NCI-H2107 treated with DMSO at 0.1 percent for 48 hours (cell line): ENCODE data around the gene CHCHD5.

ENCODE experiments used
- DNase-seq: peaks from one replicate; lab custom pipeline; 2025; ENCODE audit not compliant: unreplicated experiment; lab: John Stamatoyannopoulos, UW

The CHCHD5 gene

DNA sequence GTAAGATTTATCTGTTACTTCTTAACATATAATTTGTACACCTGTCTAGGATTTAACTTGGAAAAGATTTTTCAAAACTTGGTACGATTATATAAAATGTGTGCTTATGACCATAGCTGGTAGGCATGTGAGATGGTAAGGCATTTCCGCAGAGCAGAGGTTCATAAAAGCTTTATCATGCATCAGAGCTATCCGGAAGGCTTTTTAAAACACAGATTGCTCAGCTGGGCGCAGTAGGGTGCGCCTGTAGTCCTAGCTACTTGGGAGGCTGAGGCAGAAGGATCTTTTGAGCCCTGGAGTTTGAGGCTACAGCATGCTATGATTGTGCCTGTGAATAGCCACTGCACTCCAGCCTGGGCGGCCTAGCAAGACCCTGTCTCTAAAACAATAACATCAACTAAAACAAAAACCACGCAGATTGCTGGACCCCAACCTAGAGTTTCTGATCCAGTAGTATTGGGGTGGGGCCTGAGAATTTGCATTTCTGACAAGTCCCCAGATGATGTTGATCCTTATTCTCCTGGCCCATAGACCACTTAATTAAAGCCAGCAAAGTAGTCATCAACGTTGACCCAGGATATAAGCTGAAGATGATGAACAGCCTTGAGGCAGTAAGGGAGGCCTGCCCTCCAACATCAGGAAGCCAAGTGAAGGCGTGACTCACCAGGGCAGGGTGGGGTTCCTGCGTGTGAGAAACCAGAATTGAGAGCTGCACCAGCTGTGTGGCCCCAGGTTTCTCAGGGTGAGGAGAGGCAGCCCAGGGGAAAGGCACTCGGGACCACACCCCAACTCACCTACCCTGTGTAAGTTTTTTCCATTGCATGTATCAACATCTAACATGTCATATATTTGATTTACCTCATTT lies 39.7 kb downstream of the CHCHD5 start:
- no peak for DNase-seq

DNA sequence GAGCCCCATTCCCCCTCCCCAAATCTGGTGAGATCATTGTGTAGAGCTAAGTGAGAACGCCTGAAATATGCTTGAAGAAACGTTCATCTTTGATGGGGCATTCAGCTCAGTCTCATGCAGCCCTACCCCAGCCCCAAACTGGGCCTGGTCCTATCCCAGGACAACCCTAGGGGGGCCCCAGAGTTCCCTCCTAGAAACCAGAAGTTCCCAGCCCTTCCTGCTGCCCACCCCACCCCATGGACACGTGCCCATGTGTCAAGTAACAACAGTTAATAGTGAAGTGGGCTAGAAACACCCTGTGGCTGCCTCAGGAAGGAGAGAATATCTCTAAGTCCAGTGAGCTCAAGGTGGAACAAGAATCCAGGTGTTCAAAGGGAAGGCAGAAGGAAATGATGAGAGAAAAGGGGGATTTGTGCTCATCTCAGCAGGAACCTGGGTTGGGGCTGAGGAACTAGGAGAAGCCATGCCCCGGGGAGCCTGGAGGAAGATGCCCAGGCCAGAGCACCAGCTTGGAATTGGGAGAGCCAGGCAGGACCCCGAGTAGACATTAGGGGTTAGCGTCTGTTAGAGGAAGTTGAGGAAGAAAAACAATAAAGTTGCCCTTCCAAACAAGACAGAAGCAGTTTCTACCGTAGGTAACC lies 41.2 kb downstream of the CHCHD5 start:
- DNase-seq, result no peak

DNA sequence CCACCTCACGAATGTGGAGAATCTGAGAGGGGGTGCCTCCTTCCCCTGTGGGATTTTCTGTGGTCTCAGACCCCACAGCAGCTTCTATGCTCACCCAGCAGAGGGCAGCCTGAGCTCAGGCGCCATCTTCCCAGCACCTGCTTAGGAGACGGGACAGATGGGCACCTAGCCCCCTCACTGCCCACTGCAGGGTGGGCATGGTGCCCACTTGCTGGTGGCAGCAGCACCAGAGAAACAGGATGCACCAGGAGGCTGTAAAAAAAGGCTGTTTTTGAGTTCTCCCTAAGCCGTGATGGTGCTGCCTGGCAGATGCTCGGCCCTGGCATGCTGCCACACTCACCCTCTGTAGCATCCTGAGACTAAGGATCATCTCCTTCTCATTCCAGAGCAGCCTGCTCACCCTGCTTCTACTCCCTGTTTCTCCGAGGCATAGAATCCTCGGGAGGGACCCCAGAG lies 42.2 kb downstream of the CHCHD5 start:
- no peak for DNase-seq

DNA sequence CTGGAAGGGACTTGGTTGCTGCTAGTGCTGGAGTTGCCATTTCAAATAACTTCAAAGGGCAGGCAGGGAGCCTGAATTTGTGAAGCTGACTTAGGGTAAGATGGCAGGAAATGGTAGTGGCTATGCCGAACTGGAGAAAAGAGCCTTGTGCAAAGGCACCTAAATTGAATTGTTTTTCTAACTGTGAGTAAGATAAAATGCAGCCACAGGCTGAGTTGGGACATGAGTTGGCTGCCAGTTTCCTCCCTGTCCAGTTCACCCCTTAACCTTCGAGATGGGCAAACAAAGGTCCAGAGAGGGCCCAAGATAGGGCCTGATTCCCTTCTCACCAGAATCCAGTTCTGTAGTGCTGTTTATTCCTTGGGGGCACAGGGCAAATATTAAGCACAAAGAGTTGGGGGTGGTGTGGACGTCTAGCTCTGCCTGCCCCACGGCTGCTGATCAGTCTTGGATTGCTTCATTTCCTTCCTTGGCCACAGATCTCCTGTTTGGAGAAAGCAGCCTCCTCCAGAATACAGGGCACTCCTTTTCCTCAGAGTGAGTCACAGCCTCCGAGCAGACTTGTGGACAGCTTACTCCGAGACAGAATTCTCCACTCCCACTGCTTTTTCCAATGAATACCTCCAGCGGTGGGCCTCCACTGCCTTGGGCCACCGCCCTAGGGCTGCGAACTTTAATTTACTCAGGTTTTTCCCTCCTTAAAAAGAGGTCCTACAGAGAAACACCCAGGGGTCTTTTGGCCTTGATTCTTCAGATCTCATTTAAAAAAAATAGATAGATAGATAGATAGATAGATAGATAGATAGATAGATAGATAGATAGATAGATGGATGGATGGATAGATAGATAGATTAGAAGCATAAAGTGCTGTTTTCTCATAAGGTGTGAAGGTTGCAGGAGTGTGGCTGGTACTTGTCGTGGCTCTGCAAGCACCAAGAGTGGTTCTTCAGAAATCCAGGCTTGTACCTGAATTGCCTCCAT lies 42.9 kb downstream of the CHCHD5 start:
- no peak for DNase-seq

DNA sequence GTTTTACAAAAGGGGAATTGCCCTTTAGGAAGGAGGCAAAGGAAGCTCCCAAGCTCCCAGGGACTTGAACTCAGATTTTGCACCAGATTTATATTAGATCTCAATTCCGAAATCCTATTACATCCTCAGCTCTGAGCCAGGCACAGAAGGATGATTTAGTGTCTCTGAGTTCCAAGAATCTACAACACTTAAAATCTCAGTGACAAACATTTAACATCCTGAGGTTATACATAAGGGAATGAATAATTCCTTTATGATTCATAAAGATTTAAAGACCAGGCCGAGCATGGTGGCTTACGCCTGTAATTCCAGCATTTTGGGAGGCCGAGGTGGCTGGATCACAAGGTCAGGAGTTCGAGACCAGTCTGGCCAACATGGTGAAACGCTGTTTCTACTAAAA lies 44.8 kb downstream of the CHCHD5 start:
- DNase-seq, result no peak

DNA sequence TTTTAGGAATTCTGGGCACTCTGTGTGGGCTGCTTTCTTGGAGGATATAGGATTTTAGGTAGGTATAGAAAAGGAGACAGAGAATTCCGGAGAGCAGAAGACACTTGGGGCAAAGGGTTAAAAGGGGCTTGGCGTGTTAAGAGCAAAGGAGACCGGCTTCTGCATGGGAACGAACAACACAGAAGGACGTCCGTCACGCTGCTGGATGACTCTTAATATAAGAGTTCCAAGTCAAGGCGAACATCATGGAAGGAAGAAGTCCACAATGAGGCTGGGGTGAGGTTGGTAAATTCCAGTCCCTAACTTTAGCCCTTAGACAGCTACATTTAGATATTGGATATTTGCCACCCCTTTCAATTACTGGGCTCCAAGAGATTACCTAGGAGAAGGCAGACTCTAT lies 45.4 kb downstream of the CHCHD5 start:
- DNase-seq, result no peak

DNA sequence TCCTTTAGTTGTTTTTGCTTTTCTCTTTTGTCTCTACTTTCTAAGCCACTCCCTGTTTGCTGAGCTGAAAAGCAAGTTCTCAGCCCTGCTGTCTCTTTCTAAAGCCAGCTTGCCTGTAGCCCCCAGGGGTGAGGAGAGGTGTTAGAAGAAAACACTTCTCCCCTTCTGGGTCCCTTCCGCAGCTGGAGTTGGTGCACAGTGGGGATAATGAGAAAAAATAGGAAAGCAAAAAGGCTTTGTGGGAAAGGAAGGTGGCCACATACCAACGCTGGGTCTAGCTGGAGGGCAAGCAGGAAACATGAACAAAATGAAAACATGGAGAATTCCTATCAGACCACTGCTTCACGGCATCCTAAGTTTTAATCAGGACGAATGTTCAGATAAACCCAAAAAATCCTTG lies 45.9 kb downstream of the CHCHD5 start:
- DNase-seq, result no peak

DNA sequence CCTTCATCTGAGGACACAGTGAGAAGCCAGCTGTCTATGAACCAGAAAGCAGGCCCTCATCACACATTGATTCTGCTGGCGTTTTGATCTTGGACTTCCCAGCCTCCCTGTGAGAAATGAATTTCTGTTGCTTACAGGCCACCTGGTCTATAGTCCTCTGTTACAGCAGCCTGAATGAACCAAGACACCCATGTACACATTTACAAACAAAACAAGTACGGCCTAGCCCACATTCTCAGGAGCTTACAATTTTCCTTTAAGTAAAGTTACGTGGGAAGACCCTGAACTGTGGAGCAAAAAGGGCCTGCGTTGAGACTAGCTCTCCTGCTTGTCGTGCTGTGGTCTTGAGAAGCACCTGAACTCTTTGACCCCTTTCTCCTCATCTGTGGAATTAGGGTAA lies 49.3 kb downstream of the CHCHD5 start:
- no peak for DNase-seq

DNA sequence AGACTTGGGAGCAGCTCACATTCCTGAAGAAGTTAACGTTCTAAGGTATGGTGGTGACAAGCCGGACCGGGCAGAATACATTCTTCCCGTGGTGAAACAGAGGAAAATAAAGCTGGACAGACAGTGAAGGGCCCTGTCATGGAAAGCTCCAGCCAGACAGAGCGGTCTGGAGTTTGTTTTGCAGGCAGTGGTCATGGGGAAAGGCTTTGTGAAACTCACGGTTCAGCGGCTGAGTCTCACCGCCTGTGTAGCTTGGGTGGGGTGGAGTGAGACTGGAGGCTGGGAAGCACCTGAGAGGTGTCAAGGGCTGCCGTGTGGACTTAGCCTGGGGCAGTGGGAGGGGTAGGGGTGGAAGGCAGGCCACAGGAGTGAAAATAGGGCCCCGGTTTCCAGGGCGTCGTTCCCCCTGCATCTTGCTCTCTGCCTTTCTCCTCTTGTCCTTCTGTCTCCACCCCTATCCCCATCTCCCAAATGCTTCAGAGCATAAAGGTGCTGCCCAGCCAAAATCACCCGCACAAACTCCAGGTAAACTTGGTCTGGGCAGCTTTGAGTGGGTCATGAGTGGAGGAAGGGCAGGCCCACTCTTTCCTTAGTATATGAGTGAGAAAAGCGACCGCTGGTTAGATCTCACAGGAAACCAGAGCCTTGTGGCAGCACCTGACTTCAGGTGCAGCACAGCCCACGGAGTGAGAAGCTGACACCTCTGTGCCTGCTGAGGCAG lies 49.9 kb downstream of the CHCHD5 start:
- DNase-seq, result no peak

DNA sequence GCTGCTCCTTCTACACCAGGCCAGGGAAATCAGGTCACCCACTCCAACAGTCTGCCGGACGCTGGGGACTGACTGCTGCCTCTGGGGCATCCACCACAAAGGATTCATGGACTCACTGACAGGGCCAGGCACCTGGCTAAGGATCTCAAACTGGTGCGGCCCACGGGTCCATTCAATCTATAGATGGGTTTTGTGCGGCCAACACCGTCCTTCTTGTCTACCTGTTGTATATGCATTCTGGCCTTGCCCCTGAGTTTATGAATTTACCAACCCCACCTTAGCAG lies 50.4 kb downstream of the CHCHD5 start:
- no peak for DNase-seq

DNA sequence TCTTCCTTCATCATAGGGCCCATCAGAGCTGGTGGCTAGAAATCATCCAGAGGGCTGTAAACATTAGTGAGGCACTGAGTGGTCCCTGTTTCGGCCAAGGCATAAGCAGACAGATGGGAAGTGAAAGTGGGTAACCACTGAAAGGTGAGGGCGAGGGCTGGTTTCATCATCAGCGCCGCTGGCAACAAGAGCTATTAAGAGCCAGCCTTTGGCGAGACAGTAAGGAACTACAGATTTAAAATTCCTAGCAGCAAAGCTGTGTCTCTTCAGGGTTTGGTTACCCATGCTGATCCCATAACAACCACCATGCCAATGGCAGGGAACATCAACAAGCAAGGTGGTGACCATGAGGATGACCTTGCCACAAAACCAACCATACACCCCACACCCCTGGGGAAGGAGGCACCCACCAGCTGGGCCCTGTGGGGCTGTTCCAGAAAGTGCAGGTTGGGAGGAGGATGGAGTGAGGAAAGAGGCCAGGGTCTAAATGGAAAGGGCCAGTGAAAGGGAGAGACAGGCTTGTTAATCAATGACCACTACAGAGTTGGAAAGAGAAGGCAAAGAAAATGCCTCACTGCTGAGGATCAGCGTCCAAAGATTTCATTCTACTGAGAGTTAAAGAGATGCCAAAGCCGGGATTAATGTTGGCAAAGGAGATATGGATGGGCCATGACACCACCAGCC lies 52.3 kb downstream of the CHCHD5 start:
- no peak for DNase-seq

DNA sequence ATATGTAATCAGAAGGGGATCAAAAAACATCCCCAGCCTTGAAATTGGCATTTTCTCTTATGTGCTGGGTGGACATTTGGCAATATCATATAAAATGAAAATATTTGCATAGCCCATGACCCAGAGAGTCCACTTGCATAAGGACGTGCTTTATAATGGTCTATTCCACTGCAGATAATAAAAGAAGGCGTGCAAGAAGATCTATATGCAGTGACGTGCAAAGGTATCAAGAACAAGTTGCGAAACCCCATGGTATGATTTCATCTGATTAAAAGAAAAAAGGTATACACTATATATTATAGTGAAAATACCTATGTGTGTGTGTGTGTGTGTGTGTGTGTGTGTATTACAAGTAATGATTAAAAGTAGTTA lies 52.9 kb downstream of the CHCHD5 start:
- DNase-seq, result no peak
